CD4-positive, alpha-beta T cell treated with Interleukin-15 for 1 hour (primary cell): ENCODE data around the gene TRAM1L1.

Experiments
- DNase-seq: peaks from one replicate; pipeline ENCODE4 v3.0.0-alpha.2; 2020

Gene TRAM1L1

GRCh38 chr4:117084866-117085701 is at the start of gene TRAM1L1:
TSS of gene TRAM1L1 (minus strand) at chr4:117085576. CDS start at chr4:117085393, 183 bp downstream.
- no peak for DNase-seq

DNA sequence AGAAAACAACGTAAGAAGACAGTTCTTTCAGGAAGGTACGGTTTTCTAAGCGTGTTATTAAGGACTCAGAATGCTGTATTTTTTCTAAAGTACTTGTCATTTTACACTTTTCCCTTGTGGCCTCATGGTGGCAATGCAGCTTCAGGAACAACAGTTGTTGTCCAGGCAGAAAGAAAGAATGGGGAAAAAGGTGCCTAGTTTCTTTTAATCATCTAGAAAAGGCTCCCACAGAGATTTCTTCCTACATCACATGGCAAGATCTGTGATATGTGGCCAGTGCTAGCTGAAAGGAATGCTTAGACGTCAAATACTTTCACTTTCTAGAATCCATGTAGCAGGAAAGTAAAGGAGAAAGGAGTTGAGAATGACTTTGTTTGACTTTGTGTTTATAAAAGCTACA is 49.0 kb upstream of the TRAM1L1 start:
- DNase-seq, result no peak

DNA sequence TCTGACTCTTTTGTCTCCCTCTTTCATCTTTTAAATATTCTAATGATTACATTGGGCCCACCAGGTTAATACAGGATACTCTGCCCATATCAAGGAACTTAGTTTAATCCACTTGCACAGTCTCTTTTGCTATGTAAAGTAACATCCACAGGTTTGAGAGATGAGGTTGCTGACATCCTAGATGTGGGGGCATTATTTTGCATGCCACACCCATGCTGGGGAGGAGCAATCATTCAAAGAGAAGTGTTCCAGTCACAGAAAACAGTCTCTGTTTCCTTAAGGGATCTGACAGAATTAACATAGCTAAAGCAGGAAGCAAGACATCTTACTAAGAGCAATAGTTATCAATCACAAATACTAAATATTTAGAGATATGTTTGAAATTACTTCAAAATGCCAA is 11.5 kb upstream of the TRAM1L1 start:
- no peak for DNase-seq

- DNase-seq, result no peak
These were observed 11.1 kb upstream of the TRAM1L1 start for GRCh38 chr4:117096462-117096861.

GRCh38 chr4:117093571-117093970 is 8.2 kb upstream of the TRAM1L1 start:
- DNase-seq, result no peak

GRCh38 chr4:117077760-117078159 is 7.6 kb downstream of the TRAM1L1 start:
- no peak for DNase-seq

DNA sequence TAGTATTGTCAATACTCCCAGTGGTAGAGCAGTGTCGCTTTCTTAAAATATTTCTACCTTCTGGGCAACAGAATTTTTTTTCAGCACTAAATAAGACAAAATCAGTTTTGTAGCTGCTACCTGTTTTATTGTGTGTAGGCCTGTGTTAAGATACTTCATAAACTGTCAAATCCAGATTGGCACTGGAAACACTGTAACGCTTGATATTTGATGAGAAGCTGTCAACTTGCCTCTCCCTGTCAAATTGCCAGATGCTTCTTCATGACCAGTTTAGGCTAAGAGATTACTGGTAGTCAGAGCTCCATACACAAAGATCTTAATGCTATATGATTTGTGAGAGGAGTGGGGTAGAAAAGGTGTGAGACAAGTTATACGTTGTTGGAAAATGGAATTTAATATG is 17.3 kb downstream of the TRAM1L1 start:
- no peak for DNase-seq

GRCh38 chr4:117063961-117064696 is 21.2 kb downstream of the TRAM1L1 start:
- DNase-seq, result no peak

- DNase-seq, result no peak
These were observed 42.4 kb downstream of the TRAM1L1 start for GRCh38 chr4:117042962-117043361.
